ENCODE measurements around the gene GALM. TPM values are rescaled to one million over a fixed set of nuclear protein-coding genes. Genes with fewer than 3 reads are reported as not detected.

The GALM gene
- total and polyA plus RNA-seq, 2 of the 13 experiments (the other 11 are each of a cell fraction or from before 2014, with no cell fraction given): 65.5 to 90.0 TPM

DNA sequence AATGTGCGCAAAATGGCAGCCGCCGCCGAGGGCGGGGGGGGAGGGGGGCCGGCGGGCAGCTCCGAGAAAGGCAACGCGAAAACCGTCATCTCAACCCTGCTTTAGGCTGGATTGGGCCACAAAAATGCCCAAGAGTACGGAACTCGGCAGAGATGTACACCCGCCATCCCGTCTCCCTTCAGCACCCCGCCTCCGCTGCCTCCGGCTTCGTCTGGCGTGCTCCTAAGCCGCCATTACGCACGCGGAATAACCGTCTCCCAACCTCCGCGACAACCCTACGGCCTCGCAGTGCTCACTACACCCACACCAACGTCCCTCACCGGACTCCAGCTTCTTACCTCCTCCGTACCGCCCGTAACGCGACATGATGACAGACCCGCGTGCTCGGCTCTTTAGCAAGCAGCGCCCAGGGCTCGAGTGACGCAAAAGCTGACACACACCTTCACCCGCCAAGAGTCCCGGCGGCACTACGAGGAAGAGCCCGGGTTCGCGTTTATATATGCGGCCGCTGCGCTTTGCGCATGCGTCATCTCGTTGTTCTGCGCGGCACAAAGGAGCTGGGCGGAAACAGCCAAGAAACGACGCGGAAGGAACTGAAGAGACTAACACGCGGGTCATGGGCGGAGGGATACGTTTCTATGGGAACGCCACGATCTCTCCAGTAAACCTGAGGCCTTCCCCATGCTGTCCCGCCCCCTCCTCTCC lies 85.1 kb downstream of the GALM start, which contains the start of gene SRSF7 (continued):
- TF ChIP-seq, protein P1, sequence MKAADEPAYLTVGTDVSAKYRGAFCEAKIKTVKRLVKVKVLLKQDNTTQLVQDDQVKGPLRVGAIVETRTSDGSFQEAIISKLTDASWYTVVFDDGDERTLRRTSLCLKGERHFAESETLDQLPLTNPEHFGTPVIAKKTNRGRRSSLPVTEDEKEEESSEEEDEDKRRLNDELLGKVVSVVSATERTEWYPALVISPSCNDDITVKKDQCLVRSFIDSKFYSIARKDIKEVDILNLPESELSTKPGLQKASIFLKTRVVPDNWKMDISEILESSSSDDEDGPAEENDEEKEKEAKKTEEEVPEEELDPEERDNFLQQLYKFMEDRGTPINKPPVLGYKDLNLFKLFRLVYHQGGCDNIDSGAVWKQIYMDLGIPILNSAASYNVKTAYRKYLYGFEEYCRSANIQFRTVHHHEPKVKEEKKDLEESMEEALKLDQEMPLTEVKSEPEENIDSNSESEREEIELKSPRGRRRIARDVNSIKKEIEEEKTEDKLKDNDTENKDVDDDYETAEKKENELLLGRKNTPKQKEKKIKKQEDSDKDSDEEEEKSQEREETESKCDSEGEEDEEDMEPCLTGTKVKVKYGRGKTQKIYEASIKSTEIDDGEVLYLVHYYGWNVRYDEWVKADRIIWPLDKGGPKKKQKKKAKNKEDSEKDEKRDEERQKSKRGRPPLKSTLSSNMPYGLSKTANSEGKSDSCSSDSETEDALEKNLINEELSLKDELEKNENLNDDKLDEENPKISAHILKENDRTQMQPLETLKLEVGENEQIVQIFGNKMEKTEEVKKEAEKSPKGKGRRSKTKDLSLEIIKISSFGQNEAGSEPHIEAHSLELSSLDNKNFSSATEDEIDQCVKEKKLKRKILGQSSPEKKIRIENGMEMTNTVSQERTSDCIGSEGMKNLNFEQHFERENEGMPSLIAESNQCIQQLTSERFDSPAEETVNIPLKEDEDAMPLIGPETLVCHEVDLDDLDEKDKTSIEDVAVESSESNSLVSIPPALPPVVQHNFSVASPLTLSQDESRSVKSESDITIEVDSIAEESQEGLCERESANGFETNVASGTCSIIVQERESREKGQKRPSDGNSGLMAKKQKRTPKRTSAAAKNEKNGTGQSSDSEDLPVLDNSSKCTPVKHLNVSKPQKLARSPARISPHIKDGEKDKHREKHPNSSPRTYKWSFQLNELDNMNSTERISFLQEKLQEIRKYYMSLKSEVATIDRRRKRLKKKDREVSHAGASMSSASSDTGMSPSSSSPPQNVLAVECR (CRISPR knock-in tag; IDR thresholded peaks at IDR 0.05; ENCODE audit: borderline replicate concordance): peak; percentile 95
- TF ChIP-seq NR1H2 (CRISPR knock-in tag; IDR thresholded peaks at IDR 0.05; ENCODE audit: borderline replicate concordance, low read depth) (no peak; the same call in 1 of the 2 replicates), HIVEP1 (CRISPR knock-in tag; IDR thresholded peaks at IDR 0.05) (peak; percentile 80), SP2 (CRISPR knock-in tag; IDR thresholded peaks at IDR 0.05) (no peak; the same call in 1 of the 2 replicates), POLR2A (IDR thresholded peaks at IDR 0.05; ENCODE audit: insufficient read depth in 1 of 2, low read depth in 2 of 2, low read length in 2 of 2) (peak; percentile 100), FOXA3 (CRISPR knock-in tag; IDR thresholded peaks at IDR 0.05) (peak; percentile 75), ZNF891 (CRISPR knock-in tag; IDR thresholded peaks at IDR 0.05) (peak; percentile 85), ZNF383 (CRISPR knock-in tag; IDR thresholded peaks at IDR 0.05; ENCODE audit: borderline replicate concordance) (no peak), HNRNPUL1 (IDR thresholded peaks at IDR 0.05; ENCODE audit: low read depth, low read length) (no peak), KLF13 (CRISPR knock-in tag; IDR thresholded peaks at IDR 0.05) (0 out of 2 replicates have a peak, but pooled peaks have one; percentile 86), SRY (CRISPR knock-in tag; IDR thresholded peaks at IDR 0.05) (peak; percentile 86; the same call in 1 of the 2 replicates), MZF1 (CRISPR knock-in tag; IDR thresholded peaks at IDR 0.05; ENCODE audit: borderline replicate concordance) (no peak), U2AF1 (optimal IDR thresholded peaks at IDR 0.05; ENCODE audit: low read depth, low read length) (peak; percentile 85), NFYC (CRISPR knock-in tag; IDR thresholded peaks at IDR 0.05) (peak; percentile 61), TGIF2 (CRISPR knock-in tag; IDR thresholded peaks at IDR 0.05) (peak; percentile 66; the same call in 1 of the 2 replicates), FOXJ3 (CRISPR knock-in tag; IDR thresholded peaks at IDR 0.05; ENCODE audit: borderline replicate concordance) (0 out of 2 replicates have a peak, but pooled peaks have one; percentile 16), ZBTB1 (CRISPR knock-in tag; IDR thresholded peaks at IDR 0.05; ENCODE audit: borderline replicate concordance) (peak; percentile 84; the same call in 1 of the 2 replicates)
- TF ChIP-seq, protein P2, sequence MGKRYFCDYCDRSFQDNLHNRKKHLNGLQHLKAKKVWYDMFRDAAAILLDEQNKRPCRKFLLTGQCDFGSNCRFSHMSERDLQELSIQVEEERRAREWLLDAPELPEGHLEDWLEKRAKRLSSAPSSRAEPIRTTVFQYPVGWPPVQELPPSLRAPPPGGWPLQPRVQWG (CRISPR knock-in tag; IDR thresholded peaks at IDR 0.05; ENCODE audit: borderline replicate concordance, low read depth): no peak
- TF ChIP-seq, protein P3, sequence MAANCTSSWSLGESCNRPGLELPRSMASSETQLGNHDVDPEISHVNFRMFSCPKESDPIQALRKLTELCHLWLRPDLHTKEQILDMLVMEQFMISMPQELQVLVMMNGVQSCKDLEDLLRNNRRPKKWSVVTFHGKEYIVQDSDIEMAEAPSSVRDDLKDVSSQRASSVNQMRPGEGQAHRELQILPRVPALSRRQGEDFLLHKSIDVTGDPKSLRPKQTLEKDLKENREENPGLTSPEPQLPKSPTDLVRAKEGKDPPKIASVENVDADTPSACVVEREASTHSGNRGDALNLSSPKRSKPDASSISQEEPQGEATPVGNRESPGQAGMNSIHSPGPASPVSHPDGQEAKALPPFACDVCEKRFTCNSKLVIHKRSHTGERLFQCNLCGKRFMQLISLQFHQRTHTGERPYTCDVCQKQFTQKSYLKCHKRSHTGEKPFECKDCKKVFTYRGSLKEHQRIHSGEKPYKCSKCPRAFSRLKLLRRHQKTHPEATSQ (CRISPR knock-in tag; IDR thresholded peaks at IDR 0.05; ENCODE audit: borderline replicate concordance): peak; percentile 94
- TF ChIP-seq, protein P4, sequence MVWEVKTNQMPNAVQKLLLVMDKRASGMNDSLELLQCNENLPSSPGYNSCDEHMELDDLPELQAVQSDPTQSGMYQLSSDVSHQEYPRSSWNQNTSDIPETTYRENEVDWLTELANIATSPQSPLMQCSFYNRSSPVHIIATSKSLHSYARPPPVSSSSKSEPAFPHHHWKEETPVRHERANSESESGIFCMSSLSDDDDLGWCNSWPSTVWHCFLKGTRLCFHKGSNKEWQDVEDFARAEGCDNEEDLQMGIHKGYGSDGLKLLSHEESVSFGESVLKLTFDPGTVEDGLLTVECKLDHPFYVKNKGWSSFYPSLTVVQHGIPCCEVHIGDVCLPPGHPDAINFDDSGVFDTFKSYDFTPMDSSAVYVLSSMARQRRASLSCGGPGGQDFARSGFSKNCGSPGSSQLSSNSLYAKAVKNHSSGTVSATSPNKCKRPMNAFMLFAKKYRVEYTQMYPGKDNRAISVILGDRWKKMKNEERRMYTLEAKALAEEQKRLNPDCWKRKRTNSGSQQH (CRISPR knock-in tag; IDR thresholded peaks at IDR 0.05; ENCODE audit: low read depth): peak; percentile 81; the same call in 1 of the 2 replicates
- TF ChIP-seq, protein P5, sequence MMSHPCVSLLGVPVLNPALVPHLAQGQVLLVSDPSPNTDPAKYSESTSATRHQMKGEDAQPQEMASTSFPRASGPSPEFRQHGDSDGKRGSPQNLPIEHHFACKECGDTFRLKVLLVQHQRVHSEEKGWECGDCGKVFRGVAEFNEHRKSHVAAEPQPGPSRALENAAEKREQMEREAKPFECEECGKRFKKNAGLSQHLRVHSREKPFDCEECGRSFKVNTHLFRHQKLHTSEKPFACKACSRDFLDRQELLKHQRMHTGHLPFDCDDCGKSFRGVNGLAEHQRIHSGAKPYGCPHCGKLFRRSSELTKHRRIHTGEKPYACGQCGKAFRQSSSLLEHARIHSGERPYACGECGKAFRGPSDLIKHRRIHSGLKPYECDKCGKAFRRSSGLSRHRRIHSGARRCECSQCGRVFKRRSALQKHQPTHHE (CRISPR knock-in tag; IDR thresholded peaks at IDR 0.05; ENCODE audit: borderline replicate concordance): 0 out of 2 replicates have a peak, but pooled peaks have one; percentile 82

All from HepG2 (cell line).